GM18867 (cell line): ENCODE results near the gene SART3.
"Not testable (repeated sequence)": the region's sequence is repeated elsewhere in the genome, so short reads cannot be mapped to it uniquely, and the experiment has no call there.

ENCODE experiments used
- ATAC-seq: cut with Tn5 transposase; IDR thresholded peaks from one replicate; pipeline ENCODE4 v1.9.1; 2021; ENCODE audit warnings: mild to moderate bottlenecking, moderate library complexity; ENCODE audit not compliant: unreplicated experiment

The SART3 gene

DNA sequence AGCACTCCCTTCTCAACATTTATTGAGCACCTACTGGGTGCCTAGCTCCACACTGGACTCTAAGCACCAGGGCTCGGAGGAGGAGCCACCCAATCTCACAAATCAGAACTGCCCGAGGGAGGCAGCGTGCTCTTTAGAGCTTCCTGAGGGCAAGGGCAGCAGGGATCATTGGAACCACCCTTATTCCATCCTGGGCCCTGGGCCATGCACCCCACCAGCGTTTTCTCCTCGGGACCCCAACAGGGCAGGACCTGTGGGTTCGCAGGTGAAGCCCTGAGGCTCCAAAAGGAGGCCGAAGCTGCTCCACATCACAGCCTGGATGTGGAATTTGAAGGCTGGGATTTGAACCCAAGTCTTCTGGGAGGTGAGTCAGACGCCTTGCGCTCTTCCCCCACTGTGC, 21.5 kb upstream of the SART3 start:
- ATAC-seq: no peak

DNA sequence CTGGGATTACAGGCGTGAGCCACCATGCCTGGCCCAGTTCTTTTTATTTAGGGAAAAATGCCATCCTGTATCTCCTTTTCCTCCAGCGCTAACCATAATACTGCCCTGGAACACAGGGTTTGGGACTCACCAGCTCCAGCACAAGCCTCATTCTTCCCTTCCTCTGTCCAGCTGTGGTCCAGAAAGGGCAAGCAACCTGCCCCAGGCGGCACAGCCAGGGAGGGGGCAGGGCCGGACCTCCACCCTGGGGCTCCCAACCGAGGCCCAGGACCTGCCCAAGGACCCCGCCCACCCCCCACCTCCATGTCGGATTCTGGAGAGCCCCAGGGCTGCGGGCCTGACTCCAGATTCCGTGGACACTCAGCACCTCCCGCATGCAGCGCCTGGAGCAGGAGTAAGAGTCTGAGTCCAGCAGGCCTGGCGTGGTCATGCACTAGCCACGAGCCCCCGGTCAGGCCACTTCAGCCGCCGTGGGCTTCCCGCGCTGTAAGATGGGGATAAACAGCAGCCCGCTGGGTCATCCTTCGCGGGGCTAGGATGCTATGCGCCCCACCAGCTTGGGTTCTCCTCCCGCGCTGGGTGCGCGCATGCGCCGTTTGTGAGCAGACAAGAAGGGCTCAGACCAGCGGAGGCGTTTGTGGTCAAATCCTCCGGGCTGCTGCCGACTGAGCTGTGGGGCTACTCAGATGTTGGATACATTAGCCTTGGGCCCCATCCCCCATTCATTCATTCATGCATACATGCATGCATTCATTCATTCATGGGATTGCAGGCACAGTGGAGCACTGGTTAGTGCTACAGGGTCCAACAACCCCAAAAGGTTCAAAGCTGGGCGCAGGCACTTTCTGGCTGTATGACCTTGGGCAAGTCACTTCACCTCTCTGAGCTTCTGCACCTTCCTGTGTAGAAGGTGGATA, 20.6 kb upstream of the SART3 start:
- no peak for ATAC-seq

DNA sequence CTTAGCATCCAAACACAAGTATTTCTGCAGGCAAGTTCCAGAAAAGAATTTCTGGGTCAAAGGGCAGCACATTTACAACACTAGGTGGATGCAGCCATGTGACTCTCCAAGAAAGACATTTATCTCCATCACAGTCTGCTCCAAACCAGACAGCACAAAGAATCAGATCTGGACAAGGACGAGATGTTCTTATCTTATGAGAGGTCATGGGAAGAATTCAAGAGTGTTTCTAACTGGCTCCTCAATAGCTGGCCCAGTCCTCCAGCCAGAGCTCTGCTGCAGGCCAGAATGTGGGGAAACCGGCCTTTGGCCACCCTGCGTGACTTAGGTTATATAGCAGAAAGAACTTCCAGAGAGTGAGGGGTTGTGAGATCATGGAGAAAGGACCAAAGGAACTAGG, 19.6 kb upstream of the SART3 start:
- ATAC-seq: no peak

DNA sequence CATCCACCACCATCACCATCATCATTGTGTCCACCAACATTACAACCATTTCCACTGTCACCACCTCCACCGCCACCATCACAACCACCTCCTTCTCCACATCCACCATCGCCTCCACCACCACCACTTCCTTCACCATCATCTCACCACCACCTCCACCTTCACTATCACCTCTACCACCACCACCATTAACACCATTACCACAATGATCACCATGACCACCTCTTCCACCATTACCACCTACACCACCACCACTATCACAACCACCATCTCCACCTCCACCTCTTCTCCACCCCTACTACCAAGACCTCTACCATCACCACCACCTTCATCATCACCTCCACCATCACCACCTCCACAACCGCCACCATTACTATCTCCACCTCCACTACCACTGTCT, 17.8 kb upstream of the SART3 start:
- ATAC-seq: no peak

DNA sequence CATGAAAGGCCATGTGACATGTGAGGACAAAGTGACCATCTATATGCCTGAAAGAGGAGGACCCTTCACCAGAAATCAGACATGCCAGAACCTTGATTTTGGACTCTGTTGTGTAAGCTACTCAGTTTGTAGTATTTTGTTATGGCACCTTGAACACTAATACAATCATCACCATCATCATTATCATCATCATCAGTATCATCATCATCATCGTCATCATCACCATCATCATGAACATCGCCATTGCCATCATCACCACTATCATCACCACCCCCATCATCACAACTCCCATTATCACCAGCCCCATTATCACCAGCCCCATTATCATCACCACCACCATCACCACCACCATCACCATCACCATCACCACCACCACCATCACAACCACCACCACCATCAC, 17.3 kb upstream of the SART3 start:
- ATAC-seq: no peak

DNA sequence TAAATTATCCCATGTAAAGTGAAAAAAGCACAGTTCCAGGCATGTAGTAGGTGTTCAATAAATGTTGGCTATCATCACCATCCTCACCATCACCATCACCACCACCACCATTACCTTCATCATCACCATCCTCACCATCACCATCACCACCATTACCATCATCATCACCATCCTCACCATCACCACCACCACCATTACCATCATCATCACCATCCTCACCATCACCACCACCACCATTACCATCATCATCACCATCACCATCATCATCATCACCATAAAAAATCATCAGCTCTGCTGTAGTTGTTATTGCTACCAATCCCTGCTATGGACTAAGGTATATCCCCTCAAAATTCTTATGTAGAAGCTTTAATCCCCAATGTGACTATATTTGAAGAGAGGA, 16.5 kb upstream of the SART3 start:
- no peak for ATAC-seq

DNA sequence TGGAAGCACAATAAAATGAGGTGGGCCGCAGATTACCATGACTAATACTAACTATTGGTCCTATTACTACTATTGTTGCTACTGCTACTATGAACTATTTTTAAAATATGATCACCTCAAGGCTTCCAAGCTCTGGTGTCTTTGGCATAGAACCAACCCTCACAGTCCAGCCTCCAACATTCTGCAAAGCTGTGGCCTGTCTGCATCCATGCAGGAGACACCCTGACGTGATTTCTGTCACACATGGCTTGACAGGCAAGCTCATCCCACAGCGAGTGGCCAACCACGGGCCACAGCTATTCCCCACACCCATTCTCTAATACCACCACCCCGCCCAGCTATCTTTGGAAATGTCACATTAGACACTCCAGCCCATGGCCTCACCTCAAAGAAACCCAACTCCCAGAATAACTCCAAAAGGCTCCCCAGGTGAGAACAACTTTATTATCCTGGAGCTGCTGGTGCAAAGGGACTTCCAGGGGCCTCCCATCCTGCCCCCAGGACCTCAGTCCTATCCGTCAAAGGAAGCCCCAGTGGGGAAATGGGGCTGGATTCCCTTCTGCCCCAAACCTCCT, 15.8 kb upstream of the SART3 start:
- no peak for ATAC-seq

DNA sequence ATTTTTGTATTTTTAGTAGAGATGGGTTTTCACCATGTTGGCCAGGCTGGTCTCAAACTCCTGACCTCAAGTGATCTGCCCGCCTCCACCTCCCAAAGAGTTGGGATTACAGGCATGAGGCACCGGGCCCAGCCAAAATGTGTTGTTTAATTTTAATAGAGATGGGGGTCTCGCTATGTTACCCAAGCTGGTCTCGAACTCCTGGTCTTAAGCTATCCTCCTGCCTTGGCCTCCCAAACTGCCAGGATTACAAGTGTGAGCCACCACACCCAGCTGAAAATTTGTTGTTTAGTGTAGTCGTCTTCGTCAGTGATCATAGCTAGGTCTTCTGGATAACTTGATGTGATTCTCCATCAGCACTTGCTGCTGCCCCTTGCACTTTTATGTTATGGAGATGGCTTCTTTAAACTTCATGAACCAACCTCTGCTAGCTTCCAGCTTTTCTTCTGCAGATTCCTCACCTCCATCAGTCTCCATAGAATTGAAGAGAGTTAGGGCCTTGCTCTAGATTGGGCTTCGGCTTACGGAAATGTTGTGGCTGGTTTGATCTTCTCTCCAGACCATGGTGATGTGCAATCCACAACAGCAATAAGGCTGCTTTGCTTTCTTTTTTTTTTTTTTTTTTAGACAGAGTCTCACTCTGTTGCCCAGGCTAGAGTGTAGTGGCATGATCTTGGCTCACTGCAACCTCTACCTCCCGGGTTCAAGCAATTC, 14.4 kb upstream of the SART3 start:
- ATAC-seq: no peak

DNA sequence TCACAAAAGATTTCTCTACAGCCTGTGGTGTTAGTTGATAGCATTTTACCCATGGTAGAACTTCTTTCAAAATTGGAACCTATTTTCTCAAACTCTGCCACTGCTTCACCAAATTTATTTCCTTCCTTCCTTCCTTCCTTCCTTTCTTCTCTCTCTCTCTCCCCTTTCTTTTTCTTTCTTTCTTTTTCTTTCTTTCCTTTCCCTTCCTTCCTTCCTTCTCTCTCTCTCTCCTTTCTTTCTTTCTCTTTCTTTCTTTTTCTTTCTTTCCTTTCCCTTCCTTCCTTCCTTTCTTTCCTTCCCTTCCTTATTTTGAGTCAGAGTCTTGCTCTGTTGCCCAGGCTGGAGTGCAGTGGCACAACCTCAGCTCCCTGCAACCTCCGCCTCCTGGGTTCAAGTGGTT, 13.3 kb upstream of the SART3 start:
- not testable (repeated sequence) for ATAC-seq

DNA sequence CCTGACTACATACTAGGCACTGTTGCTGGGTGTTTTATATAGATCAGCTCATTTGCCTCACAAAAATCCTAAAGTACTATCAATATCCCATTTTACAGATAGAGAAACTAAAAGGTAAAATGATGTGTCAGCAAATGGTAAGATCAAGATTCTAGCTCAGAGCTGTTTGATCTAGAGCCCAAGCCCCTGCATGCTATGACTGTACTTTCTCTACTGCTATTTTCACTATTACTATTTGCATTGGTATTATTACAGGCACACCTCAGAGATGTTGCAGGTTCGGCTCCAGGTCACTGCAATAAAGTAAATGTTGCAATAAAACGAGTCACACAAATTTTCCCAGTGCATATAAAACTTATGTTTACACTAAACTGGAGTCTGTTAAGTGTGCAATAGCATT, 12.3 kb upstream of the SART3 start:
- no peak for ATAC-seq

DNA sequence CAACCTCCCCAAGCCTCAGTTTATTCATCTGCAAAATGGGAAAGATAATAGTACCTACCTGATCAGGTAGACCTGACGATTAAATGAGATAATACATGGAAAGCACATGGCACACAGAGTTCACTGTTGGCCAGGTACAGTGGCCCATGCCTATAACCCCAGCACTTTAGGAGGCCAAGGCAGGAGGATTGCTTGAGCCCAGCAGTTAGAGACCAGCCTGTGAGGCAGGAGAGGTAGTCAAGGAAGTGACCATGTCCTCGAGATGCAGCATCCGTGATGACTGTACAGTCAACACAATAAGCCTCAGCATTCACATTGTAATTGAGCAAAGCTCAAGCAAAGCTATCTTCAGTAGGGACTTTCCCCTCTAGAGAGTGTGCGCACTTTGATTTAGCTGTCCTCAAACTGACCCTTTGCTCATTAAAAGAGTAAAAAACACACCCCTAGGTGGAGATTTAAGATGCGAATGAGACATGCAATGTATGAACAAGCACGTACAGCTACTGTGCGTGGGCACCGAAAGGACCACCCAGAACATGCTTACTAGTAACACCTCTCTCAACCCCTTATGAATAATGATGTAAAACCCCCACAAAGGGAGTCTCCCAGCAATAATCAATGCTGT, 11.3 kb upstream of the SART3 start:
- no peak for ATAC-seq

DNA sequence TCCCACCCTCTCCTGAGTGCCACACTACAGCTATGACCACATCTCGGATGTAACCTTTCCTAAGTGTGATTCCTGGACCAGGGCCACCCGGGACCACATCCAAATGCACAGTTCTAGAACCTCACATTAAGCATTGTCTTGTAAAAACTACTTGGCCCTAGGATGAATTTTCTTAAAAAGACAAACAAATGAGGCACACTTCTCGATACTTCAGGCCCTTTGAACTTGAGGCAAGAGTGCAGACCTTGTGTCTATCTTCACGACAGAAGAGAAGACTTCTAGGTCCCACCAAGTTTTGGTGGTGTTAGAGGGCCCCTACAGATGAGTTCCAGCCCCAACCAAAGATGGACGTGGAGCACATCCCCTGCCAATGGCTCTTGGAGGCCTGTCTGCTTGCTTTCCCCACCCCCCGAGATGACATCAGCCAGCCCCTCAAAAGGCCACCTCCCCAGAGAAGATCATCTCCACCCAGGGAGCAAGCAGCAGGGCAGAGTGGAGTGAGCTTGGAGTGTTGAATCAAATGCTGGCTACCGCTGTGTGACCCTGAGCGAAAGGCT, 10.7 kb upstream of the SART3 start:
- no peak for ATAC-seq

DNA sequence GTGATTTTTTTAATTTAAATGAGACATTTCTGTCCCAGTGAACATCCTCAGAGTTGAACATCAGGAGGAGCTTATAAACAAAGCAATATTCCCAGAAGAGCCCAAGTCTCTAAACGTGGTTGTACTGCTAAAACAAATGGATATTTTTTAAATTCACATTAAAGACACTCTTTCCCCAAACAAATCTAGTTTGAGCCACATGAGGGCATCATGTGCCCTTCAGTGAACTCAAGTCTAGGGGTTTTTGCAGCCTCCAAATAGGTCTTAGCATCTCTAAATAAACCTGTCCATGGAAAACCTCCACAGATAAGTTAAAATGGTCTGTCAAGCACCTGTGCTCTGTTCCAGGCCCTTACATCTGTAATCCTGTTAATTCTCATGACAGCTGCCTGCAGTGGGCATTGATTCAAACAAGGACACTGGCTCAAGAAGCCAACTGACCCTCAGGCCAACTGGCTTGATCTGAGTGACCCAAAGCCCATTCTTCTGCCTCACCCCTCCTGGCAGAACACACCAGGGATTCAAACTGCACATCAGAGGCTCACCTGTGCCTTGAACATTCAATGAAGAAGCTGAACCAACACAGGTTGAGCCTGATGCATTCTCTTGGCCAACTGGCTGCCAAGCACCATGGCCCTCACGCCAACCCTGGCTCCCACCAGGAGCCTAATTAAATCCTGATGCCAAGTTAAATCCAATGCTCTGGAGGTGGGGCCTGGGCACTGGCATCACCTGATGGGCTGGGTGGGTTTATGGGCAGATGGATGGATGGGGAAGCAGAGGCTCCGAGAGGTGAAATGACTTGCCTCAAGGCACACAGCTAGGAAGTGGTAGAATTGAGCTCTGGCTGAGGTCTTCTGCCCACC, 10.0 kb upstream of the SART3 start:
- no peak for ATAC-seq

DNA sequence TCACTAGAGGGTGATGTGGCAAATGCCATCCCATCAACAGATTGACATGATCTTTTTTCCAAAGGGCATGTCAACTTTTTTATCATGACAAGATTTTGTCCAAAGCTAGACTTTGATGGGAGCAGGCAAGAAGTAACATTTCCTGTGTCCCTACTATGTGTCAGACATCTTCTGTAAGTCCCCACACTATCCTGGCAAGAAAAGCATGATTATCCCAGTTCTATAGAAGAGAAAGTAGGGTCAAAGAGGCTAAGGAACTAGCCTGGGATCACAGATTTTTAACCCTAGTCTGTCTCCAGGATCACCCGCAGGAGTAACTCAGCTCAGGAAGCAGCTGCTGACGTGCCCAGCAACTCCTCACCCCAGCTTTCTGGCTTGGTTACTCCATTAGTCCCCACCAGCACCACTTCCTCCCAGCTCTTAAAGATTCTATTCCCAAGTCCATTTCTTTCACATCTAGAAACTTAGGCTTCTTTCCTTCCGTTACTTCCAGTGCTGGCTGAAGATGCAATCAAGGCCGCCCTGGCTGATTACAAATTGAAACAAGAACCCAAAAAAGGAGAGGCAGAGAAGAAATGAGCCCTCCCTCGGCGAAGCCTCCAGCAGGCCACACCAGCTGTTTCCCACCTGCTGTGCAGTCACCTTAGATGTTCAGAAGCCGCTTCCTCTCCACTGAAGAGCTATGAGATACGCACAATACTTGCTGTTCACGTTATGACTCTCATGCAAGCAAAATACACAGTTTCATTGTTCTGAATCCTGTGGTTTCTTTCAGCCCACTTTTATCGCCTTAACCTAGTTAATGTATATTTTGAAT, 7.6 kb upstream of the SART3 start:
- peak; percentile 75 for ATAC-seq

DNA sequence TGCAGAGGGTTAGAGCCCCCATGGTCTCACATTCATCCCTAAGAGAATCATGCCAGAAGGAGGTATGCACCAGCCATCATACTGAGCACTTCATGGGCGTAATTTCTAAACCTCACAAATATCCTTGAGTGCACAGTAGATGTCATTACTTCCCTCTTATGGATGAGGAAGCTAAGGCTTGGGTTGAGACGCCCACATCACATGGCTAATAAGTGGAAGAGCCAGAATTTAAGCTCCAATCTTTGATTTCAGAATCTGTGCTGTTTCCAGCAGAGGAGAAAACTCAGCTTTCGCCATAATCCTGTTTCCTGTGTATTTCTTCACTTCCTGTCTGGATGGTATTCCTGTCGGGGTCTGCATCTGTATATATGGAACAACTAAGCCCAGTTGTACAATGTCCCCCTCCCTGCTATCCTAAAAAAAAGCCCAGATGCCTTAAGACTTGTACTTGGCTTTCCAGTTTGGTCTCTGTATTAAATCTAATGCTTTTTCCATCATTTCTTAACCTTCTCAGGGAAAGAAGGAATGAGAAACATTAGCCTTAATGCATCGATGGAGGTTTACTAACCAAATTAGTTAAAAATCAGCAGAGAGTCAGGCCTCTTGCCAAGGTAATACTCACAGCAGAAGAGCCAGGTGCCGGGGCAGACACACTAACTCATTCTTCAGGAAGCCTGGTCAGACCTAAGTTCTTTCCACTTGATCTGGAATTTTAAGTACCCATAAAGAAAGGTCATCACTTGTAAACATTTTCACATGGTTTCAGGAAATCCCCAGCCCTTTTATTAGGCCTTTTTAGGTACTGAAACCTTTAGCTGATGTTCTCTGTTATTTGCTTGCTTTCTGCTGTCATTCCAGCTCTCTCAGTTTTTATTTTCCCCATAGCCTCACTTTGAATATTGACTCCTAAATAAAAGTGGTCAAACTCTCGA, 6.7 kb upstream of the SART3 start:
- ATAC-seq: no peak

DNA sequence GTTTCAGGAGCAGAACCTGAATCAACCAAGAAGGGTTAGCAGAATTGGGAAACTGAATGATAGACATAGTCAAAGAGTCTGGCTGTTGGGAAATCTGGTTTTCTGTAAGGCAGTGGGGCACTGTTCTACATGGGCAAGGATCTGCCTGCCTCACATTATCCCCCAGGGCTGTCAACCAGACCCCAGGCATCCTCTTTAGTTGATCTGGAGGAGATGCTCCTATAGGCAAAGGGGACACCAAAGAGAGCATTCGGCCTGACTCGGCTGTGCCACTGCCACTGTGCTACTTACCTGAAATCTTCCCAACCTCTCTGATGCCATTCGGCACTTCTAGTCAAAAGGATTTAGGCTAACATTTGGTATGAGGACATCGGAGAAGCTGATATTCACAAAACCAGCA, 5.5 kb upstream of the SART3 start:
- ATAC-seq: no peak

DNA sequence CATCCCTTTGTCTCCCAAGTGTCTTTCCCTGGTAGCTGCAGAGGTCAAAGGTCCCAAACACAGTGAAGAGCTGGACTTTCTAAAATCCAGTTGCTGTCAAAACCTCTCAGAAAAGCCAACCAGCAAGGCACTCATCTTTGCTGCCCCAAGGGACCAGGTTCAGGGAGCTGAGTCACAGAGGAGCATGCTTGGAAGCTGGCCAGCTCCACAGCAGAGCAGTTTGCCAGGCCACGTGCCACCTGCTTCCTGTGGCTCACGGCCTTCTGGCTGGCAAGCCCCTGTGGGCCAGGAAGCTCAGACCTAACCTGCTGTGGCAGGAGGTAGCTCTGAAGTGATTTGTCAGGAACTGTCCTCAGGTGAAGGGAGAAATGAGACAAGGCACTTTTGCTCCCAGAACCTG, 5.0 kb upstream of the SART3 start:
- ATAC-seq: no peak

DNA sequence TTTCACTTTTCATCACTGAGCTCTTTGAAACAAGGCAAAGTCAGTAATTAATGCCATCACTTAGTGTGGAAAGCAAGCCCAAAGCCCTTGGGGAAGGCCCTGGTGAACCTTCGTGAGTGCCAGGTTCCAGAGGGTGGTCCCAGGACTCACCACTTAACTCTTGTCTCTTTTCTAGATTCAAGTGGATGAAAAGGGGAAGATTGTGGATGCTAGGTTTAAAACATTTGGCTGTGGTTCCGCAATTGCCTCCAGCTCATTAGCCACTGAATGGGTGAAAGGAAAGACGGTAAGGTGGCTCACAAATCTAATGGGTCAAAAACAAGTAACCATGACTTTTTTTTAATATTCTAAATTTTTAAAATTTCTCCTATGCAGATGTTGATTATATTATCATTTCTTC, 4.2 kb upstream of the SART3 start:
- no peak for ATAC-seq
